HG03064 (cell line): ENCODE data around the gene DLG2.
"Not testable (repeated sequence)": the region's sequence is repeated elsewhere in the genome, so short reads cannot be mapped to it uniquely, and the experiment has no call there.

ENCODE experiments used
- ATAC-seq: cut with Tn5 transposase; IDR thresholded peaks from one replicate; pipeline ENCODE4 v1.9.1; 2021; ENCODE audit warnings: low read depth; ENCODE audit not compliant: unreplicated experiment

DLG2 gene

GRCh38 chr11:85256433-85256832 is 370.7 kb downstream of the DLG2 start:
- ATAC-seq: no peak

- no peak for ATAC-seq
Measured at GRCh38 chr11:85249482-85249881, 377.7 kb downstream of the DLG2 start.

GRCh38 chr11:85247797-85248196 is 379.3 kb downstream of the DLG2 start:
- no peak for ATAC-seq

GRCh38 chr11:85238906-85239305 is 388.2 kb downstream of the DLG2 start:
- no peak for ATAC-seq

- not testable (repeated sequence) for ATAC-seq
Measured at GRCh38 chr11:85238038-85238437, 389.1 kb downstream of the DLG2 start.

GRCh38 chr11:85236211-85236610 is 390.9 kb downstream of the DLG2 start:
- ATAC-seq: no peak

GRCh38 chr11:85232559-85232958 is 394.6 kb downstream of the DLG2 start:
- ATAC-seq: no peak

- ATAC-seq: no peak
Measured at GRCh38 chr11:85231588-85231987, 395.6 kb downstream of the DLG2 start.

GRCh38 chr11:85229723-85230122 is 397.4 kb downstream of the DLG2 start:
- not testable (repeated sequence) for ATAC-seq

GRCh38 chr11:85196968-85197367 is 430.2 kb downstream of the DLG2 start:
- ATAC-seq: no peak

GRCh38 chr11:85195934-85196333 is 431.2 kb downstream of the DLG2 start:
- no peak for ATAC-seq

GRCh38 chr11:85187992-85188391 is 439.2 kb downstream of the DLG2 start:
- ATAC-seq: no peak

- no peak for ATAC-seq
Measured at GRCh38 chr11:85184721-85185120, 442.4 kb downstream of the DLG2 start.

- ATAC-seq: no peak
Measured at GRCh38 chr11:85182441-85183387, 444.4 kb downstream of the DLG2 start.

- ATAC-seq: no peak
Measured at GRCh38 chr11:85180528-85180927, 446.6 kb downstream of the DLG2 start.

GRCh38 chr11:85171648-85172257 is 455.4 kb downstream of the DLG2 start:
- ATAC-seq: no peak

- no peak for ATAC-seq
Measured at GRCh38 chr11:85170184-85170583, 457.0 kb downstream of the DLG2 start.

- no peak for ATAC-seq
Measured at GRCh38 chr11:85167471-85167870, 459.7 kb downstream of the DLG2 start.

- no peak for ATAC-seq
Measured at GRCh38 chr11:85167038-85167437, 460.1 kb downstream of the DLG2 start.

GRCh38 chr11:85165819-85166218 is 461.3 kb downstream of the DLG2 start:
- no peak for ATAC-seq

GRCh38 chr11:85164743-85165142 is 462.4 kb downstream of the DLG2 start:
- no peak for ATAC-seq

GRCh38 chr11:85154294-85154693 is 472.9 kb downstream of the DLG2 start:
- ATAC-seq: no peak
